H9 (cell line): Measurements from ENCODE around the gene TK2. TPM values are rescaled to one million over a fixed set of nuclear protein-coding genes. Genes with fewer than 3 reads are reported as not detected.

Source experiments
- DNase-seq: peaks from one replicate; pipeline ENCODE4 v3.0.0-alpha.2; 2017
- H2AFZ ChIP-seq: one replicate; pipeline ENCODE4 v1.6.1; 2013; ENCODE audit warnings: mild to moderate bottlenecking, low read length, control low read depth, moderate library complexity
- H2AK5ac ChIP-seq: 2 replicates; pipeline ENCODE4 v1.6.1; 2013; ENCODE audit warnings: low read length, control low read depth, mixed read lengths; ENCODE audit not compliant: insufficient read length
- H2BK120ac ChIP-seq: one replicate; pipeline ENCODE4 v1.6.1; 2013; ENCODE audit warnings: low read depth, mild to moderate bottlenecking, low read length, control low read depth, inconsistent platforms; ENCODE audit not compliant: poor library complexity, severe bottlenecking
- H2BK12ac ChIP-seq: 2 replicates; pipeline ENCODE4 v1.6.1; 2013; ENCODE audit warnings: low read length, control low read depth, mixed read lengths, low read depth; ENCODE audit not compliant: insufficient read length
- H2BK15ac ChIP-seq: 2 replicates; pipeline ENCODE4 v1.6.1; 2013; ENCODE audit warnings: low read depth, low read length, control low read depth
- H2BK20ac ChIP-seq: one replicate; pipeline ENCODE4 v1.6.1; 2013; ENCODE audit warnings: low read depth, mild to moderate bottlenecking, low read length, control low read depth, inconsistent platforms; ENCODE audit not compliant: poor library complexity, severe bottlenecking
- H2BK5ac ChIP-seq: 2 replicates; pipeline ENCODE4 v1.6.1; 2013; ENCODE audit warnings: low read length, control low read depth, mixed read lengths; ENCODE audit not compliant: insufficient read length
- H3K14ac ChIP-seq: 2 replicates; pipeline ENCODE4 v1.6.1; 2013; ENCODE audit warnings: low read length, control low read depth; ENCODE audit not compliant: insufficient read depth
- H3K18ac ChIP-seq: 2 replicates; pipeline ENCODE4 v1.6.1; 2013; ENCODE audit warnings: low read depth, mild to moderate bottlenecking, mixed read lengths, low read length, control low read depth; ENCODE audit not compliant: insufficient read length
- H3K23ac ChIP-seq: 2 replicates; pipeline ENCODE4 v1.6.1; 2013; ENCODE audit warnings: low read length, control low read depth, mixed read lengths, low read depth; ENCODE audit not compliant: insufficient read length
- H3K23me2 ChIP-seq: 2 replicates; pipeline ENCODE4 v1.6.1; 2013; ENCODE audit warnings: low read depth, mild to moderate bottlenecking, mixed read lengths, low read length, control low read depth; ENCODE audit not compliant: insufficient read length, poor library complexity, severe bottlenecking
- H3K27ac ChIP-seq: 2 replicates; pipeline ENCODE4 v1.5.1; 2013; ENCODE audit warnings: low read length, control low read depth, mixed read lengths, low read depth; ENCODE audit not compliant: insufficient read length
- H3K27me3 ChIP-seq: 2 replicates; pipeline ENCODE4 v1.6.1; 2013; ENCODE audit warnings: low read length, control low read depth, inconsistent platforms; ENCODE audit not compliant: insufficient read depth
- H3K4ac ChIP-seq: 2 replicates; pipeline ENCODE4 v1.6.1; 2013; ENCODE audit warnings: low read depth, mild to moderate bottlenecking, control low read depth, inconsistent platforms, low read length, moderate library complexity
- H3K4me1 ChIP-seq: 2 replicates; pipeline ENCODE4 v1.6.1; 2013; ENCODE audit warnings: low read length, control low read depth, inconsistent platforms; ENCODE audit not compliant: insufficient read depth
- H3K4me2 ChIP-seq: 2 replicates; pipeline ENCODE4 v1.6.1; 2013; ENCODE audit warnings: low read length, control low read depth, mixed read lengths; ENCODE audit not compliant: insufficient read length, insufficient read depth
- H3K56ac ChIP-seq: 2 replicates; pipeline ENCODE4 v1.6.1; 2013; ENCODE audit warnings: low read depth, mild to moderate bottlenecking, mixed read lengths, low read length, control low read depth; ENCODE audit not compliant: insufficient read length
- H3K79me1 ChIP-seq: 2 replicates; pipeline ENCODE4 v1.6.1; 2013; ENCODE audit warnings: low read depth, mild to moderate bottlenecking, moderate library complexity, low read length, control low read depth, inconsistent platforms; ENCODE audit not compliant: insufficient read depth, poor library complexity, severe bottlenecking
- H3K79me2 ChIP-seq: 2 replicates; pipeline ENCODE4 v1.6.1; 2013; ENCODE audit warnings: low read length, control low read depth, inconsistent platforms; ENCODE audit not compliant: insufficient read depth
- H3K9ac ChIP-seq: 2 replicates; pipeline ENCODE4 v1.6.1; 2013; ENCODE audit warnings: low read length, control low read depth, mixed read lengths; ENCODE audit not compliant: insufficient read length; ENCODE audit errors: extremely low read depth
- H3K9me3 ChIP-seq: one replicate; pipeline ENCODE4 v1.6.1; 2013; ENCODE audit warnings: low read depth, low read length, inconsistent platforms; ENCODE audit not compliant: control insufficient read depth
- H3T11ph ChIP-seq: one replicate; pipeline ENCODE4 v1.6.1; 2013; ENCODE audit warnings: mild to moderate bottlenecking, low read length, control low read depth, inconsistent platforms
- H4K20me1 ChIP-seq: one replicate; pipeline ENCODE4 v1.6.1; 2013; ENCODE audit not compliant: control insufficient read depth, insufficient read length, insufficient read depth
- H4K5ac ChIP-seq: 2 replicates; pipeline ENCODE4 v1.6.1; 2013; ENCODE audit warnings: low read depth, mild to moderate bottlenecking, mixed read lengths, low read length, control low read depth; ENCODE audit not compliant: insufficient read length
- H4K8ac ChIP-seq: replicated peaks from 2 replicates; pipeline ENCODE4 v1.6.1; 2013; ENCODE audit warnings: low read length, control low read depth, mixed read lengths, low read depth; ENCODE audit not compliant: insufficient read length
- H4K91ac ChIP-seq: 2 replicates; pipeline ENCODE4 v1.6.1; 2013; ENCODE audit warnings: low read depth, mild to moderate bottlenecking, moderate library complexity, mixed read lengths, low read length, control low read depth; ENCODE audit not compliant: insufficient read length
- H3K27ac Mint-ChIP-seq, 3 experiments: 2 replicates in 2 of 3; 3 replicates in 1 of 3; pipeline ENCODE4 v1.8.0; 2020 to 2021; ENCODE audit warnings: mixed read lengths in 3 of 3, mild to moderate bottlenecking in 1 of 3, moderate library complexity in 1 of 3
- H3K27me3 Mint-ChIP-seq: 2 replicates; pipeline ENCODE4 v1.8.0; 2021; ENCODE audit warnings: low read depth, mild to moderate bottlenecking, moderate library complexity, mixed read lengths
- H3K36me3 Mint-ChIP-seq, 3 experiments: 2 replicates in 2 of 3; 3 replicates in 1 of 3; pipeline ENCODE4 v1.8.0; 2020 to 2021; ENCODE audit warnings: low read depth in 3 of 3, mixed read lengths in 3 of 3; ENCODE audit not compliant: insufficient read depth in 1 of 3
- H3K4me1 Mint-ChIP-seq, 2 experiments: 2 replicates each; pipeline ENCODE4 v1.8.0; 2020; ENCODE audit warnings: mixed read lengths in 2 of 2
- H3K4me3 Mint-ChIP-seq, 2 experiments: 2 replicates in 1 of 2; 3 replicates in 1 of 2; pipeline ENCODE4 v1.8.0; 2020 to 2021; ENCODE audit warnings: mild to moderate bottlenecking in 2 of 2, mixed read lengths in 2 of 2, moderate library complexity in 1 of 2
- H3K9me3 Mint-ChIP-seq, 2 experiments: 2 replicates in 1 of 2; 3 replicates in 1 of 2; pipeline ENCODE4 v1.8.0; 2020; ENCODE audit warnings: mild to moderate bottlenecking in 2 of 2, mixed read lengths in 2 of 2, moderate library complexity in 1 of 2
- WGBS: extraction: QIAGEN DNeasy Blood & Tissue Kit; methylation state at CpG from one replicate; pipeline ENCODE4 v1.1.7; 2013; ENCODE audit warnings: missing lambda C conversion rate, low lambda C conversion rate, mixed read lengths; ENCODE audit not compliant: insufficient read length; ENCODE audit errors: extremely low coverage; 5-methylcytosine and 5-hydroxymethylcytosine counted together
- total RNA-seq: library from RNA; stranded (reverse); gene quantifications from 2 replicates; pipeline ENCODE4 v1.2.1, GENCODE V29; 2021
- TF ChIP-seq, protein P1 (sequence below): fragments of 200-600 bp; sonication (generic); conservative IDR thresholded peaks from 3 replicates; pipeline ENCODE4 v1.8.0; 2021; ENCODE audit warnings: antibody characterized with exemption, mild to moderate bottlenecking

Gene TK2
- total RNA-seq, 1 experiment from 2014 or later, result 5.2 TPM

DNA sequence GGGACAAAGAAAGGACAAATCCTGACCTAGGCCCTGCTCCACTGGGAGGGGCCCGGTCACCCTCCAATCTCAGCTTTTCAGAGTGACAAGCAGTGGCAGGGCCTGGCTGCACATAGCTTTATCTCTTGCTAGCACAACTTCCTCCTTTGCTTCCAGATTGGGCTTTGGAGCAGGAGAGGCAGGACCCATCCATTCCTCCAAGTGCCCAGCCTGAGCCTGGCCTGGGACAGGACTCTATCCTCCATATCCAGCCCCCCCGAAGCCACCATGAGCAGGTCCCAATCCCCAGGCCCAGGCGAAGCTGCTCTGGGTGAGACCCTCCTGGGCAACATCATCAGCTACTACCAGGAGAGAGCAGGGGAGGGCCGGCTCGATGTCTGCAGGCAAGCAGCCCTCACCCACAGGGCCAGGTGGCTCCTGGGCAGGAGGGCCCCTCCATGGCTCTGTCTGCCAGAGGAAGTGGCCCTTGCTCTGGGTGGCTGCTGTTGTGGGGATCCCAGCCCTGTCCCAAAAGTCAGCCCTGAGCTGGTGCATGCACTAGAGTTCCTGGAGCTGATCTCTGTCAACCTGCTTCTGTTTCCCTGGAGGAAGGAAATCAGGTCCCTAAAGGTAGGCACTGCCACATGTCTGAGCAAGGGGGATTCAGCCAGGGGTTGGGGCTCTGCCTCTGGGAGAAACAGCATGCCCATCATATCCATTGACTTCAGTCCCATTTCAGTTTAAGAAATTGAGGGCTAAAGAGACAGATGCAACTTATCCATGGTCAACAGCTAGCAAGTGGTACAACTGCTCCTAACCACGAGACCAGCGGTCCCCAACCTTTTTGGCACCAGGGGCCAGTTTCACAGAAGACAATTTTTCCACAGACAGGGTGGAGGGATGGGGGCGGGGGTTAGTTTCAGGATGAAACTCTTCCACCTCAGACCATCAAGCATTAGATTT, 58.9 kb downstream of the TK2 start:
- Histone ChIP-seq H4K91ac (no peak overlapping the region), H3K4me1 (no peaks in the 10 kb centered on the region), H3K9ac (no peak overlapping the region), H2AK5ac (no peak overlapping the region), H3K79me1 (no peaks in the 10 kb centered on the region), H3K14ac (no peak overlapping the region; the same call in 1 of the 2 replicates), H3K27ac (no peak overlapping the region), H4K20me1 (no peaks in the 10 kb centered on the region), H2BK12ac (no peak overlapping the region), H3K23ac (no peak overlapping the region), H3K79me2 (no peaks in the 10 kb centered on the region), H3K4me2 (no peak overlapping the region), H4K8ac (no peak overlapping the region), H3K23me2 (no peaks in the 10 kb centered on the region), H3K4ac (no peak overlapping the region), H3K56ac (no peak overlapping the region), H2BK120ac (no peak overlapping the region), H2BK20ac (no peak overlapping the region), H2BK15ac (no peak overlapping the region), H3T11ph (no peak overlapping the region), H4K5ac (no peak overlapping the region), H3K27me3 (no peaks in the 10 kb centered on the region), H2AFZ (no peak overlapping the region), H3K18ac (no peak overlapping the region), H2BK5ac (no peak overlapping the region), H3K9me3 (no peaks in the 10 kb centered on the region)
- Mint-ChIP-seq H3K4me3 (no peak overlapping the region), H3K27me3 (peaks cover 5% of the 10 kb centered on the region), H3K27ac (peak overlapping the region in 2 of 3 experiments; percentile 79 to 90; a peak in 4 of 7 replicates), H3K36me3 (peaks cover 1 to 14% (median 7%) of the 10 kb centered on the region in 3 experiments; a peak in 5 of 7 replicates), H3K9me3 (peaks cover 14 to 15% of the 10 kb centered on the region in 2 experiments), H3K4me1 (peaks cover 3 to 7% of the 10 kb centered on the region in 2 experiments)
- TF ChIP-seq, protein P1, sequence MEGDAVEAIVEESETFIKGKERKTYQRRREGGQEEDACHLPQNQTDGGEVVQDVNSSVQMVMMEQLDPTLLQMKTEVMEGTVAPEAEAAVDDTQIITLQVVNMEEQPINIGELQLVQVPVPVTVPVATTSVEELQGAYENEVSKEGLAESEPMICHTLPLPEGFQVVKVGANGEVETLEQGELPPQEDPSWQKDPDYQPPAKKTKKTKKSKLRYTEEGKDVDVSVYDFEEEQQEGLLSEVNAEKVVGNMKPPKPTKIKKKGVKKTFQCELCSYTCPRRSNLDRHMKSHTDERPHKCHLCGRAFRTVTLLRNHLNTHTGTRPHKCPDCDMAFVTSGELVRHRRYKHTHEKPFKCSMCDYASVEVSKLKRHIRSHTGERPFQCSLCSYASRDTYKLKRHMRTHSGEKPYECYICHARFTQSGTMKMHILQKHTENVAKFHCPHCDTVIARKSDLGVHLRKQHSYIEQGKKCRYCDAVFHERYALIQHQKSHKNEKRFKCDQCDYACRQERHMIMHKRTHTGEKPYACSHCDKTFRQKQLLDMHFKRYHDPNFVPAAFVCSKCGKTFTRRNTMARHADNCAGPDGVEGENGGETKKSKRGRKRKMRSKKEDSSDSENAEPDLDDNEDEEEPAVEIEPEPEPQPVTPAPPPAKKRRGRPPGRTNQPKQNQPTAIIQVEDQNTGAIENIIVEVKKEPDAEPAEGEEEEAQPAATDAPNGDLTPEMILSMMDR, result no peak
- DNase-seq, result no peak
- no CpG with 5 or more reads among the region's 8 CpGs for WGBS
